ENCODE results near the gene GPR108. TPM values are rescaled to one million over a fixed set of nuclear protein-coding genes. Genes with fewer than 3 reads are reported as not detected.

Gene GPR108
- polyA plus RNA-seq, 1 donor (not counting 4 experiments of a cell fraction or from before 2014, with no cell fraction given): 57.7 TPM

- no peaks in the 10 kb centered on the region for H3K27me3 ChIP-seq (ENCODE audit: control insufficient read depth, extremely low read depth, insufficient read depth, low read length)
- TF ChIP-seq EZH2 (IDR thresholded peaks at IDR 0.05; ENCODE audit: low read length) (no peak), CTCF (optimal IDR thresholded peaks at IDR 0.05 in 1 of 3, IDR thresholded peaks at IDR 0.05 in 1 of 3, conservative IDR thresholded peaks at IDR 0.05 in 1 of 3; ENCODE audit: extremely low read depth in 1 of 3, insufficient read depth in 2 of 3, low read length in 3 of 3) (no peak)
- H3K9me1 ChIP-seq (ENCODE audit: control insufficient read depth, extremely low read depth, insufficient read depth, low read length): no peaks in the 10 kb centered on the region
- no peaks in the 10 kb centered on the region for H3K4me1 ChIP-seq (ENCODE audit: control insufficient read depth, extremely low read depth, insufficient read depth, low read length)
- H4K20me1 ChIP-seq (ENCODE audit: control insufficient read depth, extremely low read depth, insufficient read depth, low read length): no peaks in the 10 kb centered on the region
- no peak overlapping the region for H3K4me2 ChIP-seq (ENCODE audit: control insufficient read depth, extremely low read depth, insufficient read depth, low read depth, low read length)
- H3K9me3 ChIP-seq (ENCODE audit: control insufficient read depth, low read depth, low read length): no peaks in the 10 kb centered on the region
- no peaks in the 10 kb centered on the region for H3K79me2 ChIP-seq (ENCODE audit: control insufficient read depth, insufficient read depth, low read length)
- H3K4me3 ChIP-seq (ENCODE audit: control insufficient read depth in 2 of 3, extremely low read depth in 1 of 3, insufficient read depth in 2 of 3, low read depth in 1 of 3, low read length in 3 of 3): no peak overlapping the region
- no peaks in the 10 kb centered on the region for H3K36me3 ChIP-seq (ENCODE audit: control insufficient read depth in 2 of 2, extremely low read depth in 1 of 2, insufficient read depth in 2 of 2, low read length in 2 of 2)
- DNase-seq (ENCODE audit: low read depth, low spot score): no peak
- no peak overlapping the region for H2AFZ ChIP-seq (ENCODE audit: control insufficient read depth, low read length)
- dilution Hi-C loops (cut with MboI; ENCODE audit: extremely low pct_ligation_motif_present, low sequenced_read_pairs): no loop called here
- H3K27ac ChIP-seq (ENCODE audit: control insufficient read depth, insufficient read depth, low read length): no peak overlapping the region
- no peak overlapping the region for H3K9ac ChIP-seq (ENCODE audit: control insufficient read depth, extremely low read depth, insufficient read depth, low read length)
- no peak for FAIRE-seq
Observed at GRCh38 chr19:6774821-6775707, 37.7 kb upstream of the GPR108 start.

- Histone ChIP-seq H3K4me3 (ENCODE audit: control insufficient read depth in 2 of 3, extremely low read depth in 1 of 3, insufficient read depth in 2 of 3, low read depth in 1 of 3, low read length in 3 of 3) (no peak overlapping the region), H3K27ac (ENCODE audit: control insufficient read depth, insufficient read depth, low read length) (no peak overlapping the region)
- TF ChIP-seq EZH2 (IDR thresholded peaks at IDR 0.05; ENCODE audit: low read length) (no peak), CTCF (optimal IDR thresholded peaks at IDR 0.05 in 1 of 3, IDR thresholded peaks at IDR 0.05 in 1 of 3, conservative IDR thresholded peaks at IDR 0.05 in 1 of 3; ENCODE audit: extremely low read depth in 1 of 3, insufficient read depth in 2 of 3, low read length in 3 of 3) (no peak)
Observed at GRCh38 chr19:6773323-6773931, 36.0 kb upstream of the GPR108 start.

More at GRCh38 chr19:6773323-6773931, 36.0 kb upstream of the GPR108 start:
- Histone ChIP-seq H2AFZ (ENCODE audit: control insufficient read depth, low read length) (no peak overlapping the region), H3K9ac (ENCODE audit: control insufficient read depth, extremely low read depth, insufficient read depth, low read length) (no peak overlapping the region), H3K4me1 (ENCODE audit: control insufficient read depth, extremely low read depth, insufficient read depth, low read length) (no peaks in the 10 kb centered on the region), H3K9me1 (ENCODE audit: control insufficient read depth, extremely low read depth, insufficient read depth, low read length) (no peaks in the 10 kb centered on the region), H3K79me2 (ENCODE audit: control insufficient read depth, insufficient read depth, low read length) (no peaks in the 10 kb centered on the region), H3K36me3 (ENCODE audit: control insufficient read depth in 2 of 2, extremely low read depth in 1 of 2, insufficient read depth in 2 of 2, low read length in 2 of 2) (no peaks in the 10 kb centered on the region), H4K20me1 (ENCODE audit: control insufficient read depth, extremely low read depth, insufficient read depth, low read length) (no peaks in the 10 kb centered on the region), H3K27me3 (ENCODE audit: control insufficient read depth, extremely low read depth, insufficient read depth, low read length) (no peaks in the 10 kb centered on the region), H3K4me2 (ENCODE audit: control insufficient read depth, extremely low read depth, insufficient read depth, low read depth, low read length) (no peak overlapping the region), H3K9me3 (ENCODE audit: control insufficient read depth, low read depth, low read length) (no peaks in the 10 kb centered on the region)
- dilution Hi-C loops (cut with MboI; ENCODE audit: extremely low pct_ligation_motif_present, low sequenced_read_pairs): no loop called here
- FAIRE-seq (no peak), DNase-seq (ENCODE audit: low read depth, low spot score) (no peak)

Data from keratinocyte (primary cell).